G401.6 (cell line): ENCODE data around the gene NOL4.
A peak's percentile ranks its signal among the peaks of the same experiment; 100 is the strongest.

ENCODE experiments used
- FAIRE-seq: peaks from 2 replicates; lab custom pipeline; 2012; peaks lifted over from hg19 to GRCh38; lab: Jason Lieb, UNC

Gene NOL4

DNA sequence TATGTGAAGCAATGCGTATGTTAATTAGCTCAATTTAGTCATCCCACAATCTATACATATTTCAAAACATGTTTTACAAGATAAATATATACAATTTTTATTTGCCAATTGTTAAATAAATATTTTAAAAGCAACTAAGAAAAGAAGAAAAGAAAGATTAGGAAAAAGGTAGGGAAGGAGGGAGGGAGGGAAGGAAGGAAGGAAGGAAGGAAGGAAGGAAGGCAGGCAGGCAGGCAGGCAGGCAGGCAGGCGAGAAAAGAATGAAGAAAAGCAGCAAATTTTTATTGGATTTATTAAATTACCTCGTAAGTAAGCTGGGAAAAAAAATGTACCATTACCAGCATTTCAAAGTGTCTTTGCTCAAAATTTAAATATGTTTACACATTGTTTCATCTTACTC is 30.5 kb downstream of the NOL4 start:
- FAIRE-seq: no peak

DNA sequence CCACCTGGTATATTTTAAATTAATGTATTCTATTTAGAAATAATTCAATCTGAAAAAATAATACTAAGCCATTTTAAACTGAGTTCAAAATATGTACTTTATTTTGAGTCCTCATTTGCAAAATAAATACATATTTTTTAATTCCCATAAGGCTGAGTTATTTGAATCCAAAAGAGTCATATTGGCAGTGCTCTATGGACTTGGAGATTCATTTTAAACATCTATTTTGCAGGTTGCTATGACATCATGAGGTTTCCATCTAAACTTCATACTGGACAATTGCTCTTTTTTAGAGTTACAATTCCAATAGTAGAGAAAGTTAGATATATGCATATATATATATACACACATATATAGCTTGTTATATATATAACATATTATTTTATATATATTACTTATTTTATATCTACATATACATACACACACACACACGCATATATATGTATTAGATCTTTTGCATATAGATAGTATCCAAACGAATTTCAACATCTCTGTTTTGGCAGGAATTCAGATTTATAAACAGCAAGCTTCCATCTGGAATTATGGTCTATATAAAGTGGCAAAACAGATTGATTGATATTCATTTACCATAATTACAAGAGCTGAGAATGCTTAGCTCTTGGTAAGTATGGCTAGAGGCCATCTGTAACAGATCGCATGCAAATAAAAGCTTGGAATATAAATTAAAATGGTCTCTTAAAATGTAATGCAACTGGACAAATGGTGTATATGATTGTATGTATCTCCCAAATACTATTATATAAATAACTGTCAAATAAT is 34.9 kb downstream of the NOL4 start:
- FAIRE-seq: peak; percentile 39
